Neutrophil (primary cell): ENCODE results near the gene HVCN1.
"Not testable (repeated sequence)": the region's sequence is repeated elsewhere in the genome, so short reads cannot be mapped to it uniquely, and the experiment has no call there.

Experiments
- H3K27ac ChIP-seq: fragments of 200-600 bp; sonication (generic); 2 replicates; pipeline ENCODE4 v1.5.1; 2016; ENCODE audit warnings: mild to moderate bottlenecking, moderate library complexity
- H3K27me3 ChIP-seq: fragments of 200-600 bp; sonication (generic); 2 replicates; pipeline ENCODE4 v1.6.0; 2016; ENCODE audit warnings: mild to moderate bottlenecking
- H3K36me3 ChIP-seq: fragments of 200-600 bp; sonication (generic); 2 replicates; pipeline ENCODE4 v1.5.1; 2017
- H3K4me1 ChIP-seq, 2 experiments: fragments of 200-600 bp in 1 of 2; sonication (generic) in 1 of 2; 1 replicate in 1 of 2; 2 replicates in 1 of 2; pipeline versions ENCODE4 v1.5.1 to v1.6.1; 2013 to 2016; ENCODE audit warnings: low read depth in 1 of 2, low read length in 1 of 2, mild to moderate bottlenecking in 1 of 2, moderate library complexity in 1 of 2; ENCODE audit not compliant: control insufficient read depth in 1 of 2, insufficient read depth in 1 of 2
- H3K4me3 ChIP-seq, 2 experiments: fragments of 200-600 bp in 1 of 2; sonication (generic) in 1 of 2; 1 replicate in 1 of 2; 2 replicates in 1 of 2; pipeline ENCODE4 v1.5.1; 2013 to 2016; ENCODE audit warnings: low read depth in 1 of 2, low read length in 1 of 2, mild to moderate bottlenecking in 1 of 2, moderate library complexity in 1 of 2
- H3K9me3 ChIP-seq: fragments of 200-600 bp; sonication (generic); 2 replicates; pipeline ENCODE4 v1.5.1; 2016
- TF ChIP-seq, protein P1 (sequence below): fragments of 200-600 bp; sonication (generic); IDR thresholded peaks from 2 replicates; pipeline ENCODE4 v1.5.1; 2016; ENCODE audit warnings: antibody characterized with exemption

HVCN1 gene

DNA sequence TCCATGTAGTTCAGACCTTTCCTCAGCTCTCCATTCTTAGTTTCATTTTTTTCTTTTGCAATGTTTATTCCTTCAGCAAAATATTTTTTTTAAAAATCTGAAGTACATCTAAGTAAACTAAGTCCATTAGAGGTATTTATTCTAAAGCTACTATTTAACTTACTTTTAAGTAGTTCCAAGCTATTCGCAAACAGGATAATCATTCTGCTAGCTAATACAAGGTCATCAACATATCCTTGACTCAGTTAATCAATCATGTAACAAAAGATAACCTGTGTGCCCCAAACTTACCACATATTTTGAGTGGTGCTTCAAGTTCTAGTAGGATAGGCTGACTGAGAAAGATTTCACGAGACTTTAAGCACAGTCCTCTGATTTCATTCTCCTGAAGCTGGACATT lies 42.6 kb upstream of the HVCN1 start:
- TF ChIP-seq, protein P1, sequence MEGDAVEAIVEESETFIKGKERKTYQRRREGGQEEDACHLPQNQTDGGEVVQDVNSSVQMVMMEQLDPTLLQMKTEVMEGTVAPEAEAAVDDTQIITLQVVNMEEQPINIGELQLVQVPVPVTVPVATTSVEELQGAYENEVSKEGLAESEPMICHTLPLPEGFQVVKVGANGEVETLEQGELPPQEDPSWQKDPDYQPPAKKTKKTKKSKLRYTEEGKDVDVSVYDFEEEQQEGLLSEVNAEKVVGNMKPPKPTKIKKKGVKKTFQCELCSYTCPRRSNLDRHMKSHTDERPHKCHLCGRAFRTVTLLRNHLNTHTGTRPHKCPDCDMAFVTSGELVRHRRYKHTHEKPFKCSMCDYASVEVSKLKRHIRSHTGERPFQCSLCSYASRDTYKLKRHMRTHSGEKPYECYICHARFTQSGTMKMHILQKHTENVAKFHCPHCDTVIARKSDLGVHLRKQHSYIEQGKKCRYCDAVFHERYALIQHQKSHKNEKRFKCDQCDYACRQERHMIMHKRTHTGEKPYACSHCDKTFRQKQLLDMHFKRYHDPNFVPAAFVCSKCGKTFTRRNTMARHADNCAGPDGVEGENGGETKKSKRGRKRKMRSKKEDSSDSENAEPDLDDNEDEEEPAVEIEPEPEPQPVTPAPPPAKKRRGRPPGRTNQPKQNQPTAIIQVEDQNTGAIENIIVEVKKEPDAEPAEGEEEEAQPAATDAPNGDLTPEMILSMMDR = no peak
- no peaks in the 10 kb centered on the region for H3K27me3 ChIP-seq
- no peaks in the 10 kb centered on the region for H3K9me3 ChIP-seq
- H3K4me3 ChIP-seq = no peak overlapping the region
- peaks cover 58% of the 10 kb centered on the region for H3K36me3 ChIP-seq
- H3K4me1 ChIP-seq = no peaks in the 10 kb centered on the region
- H3K27ac ChIP-seq = no peak overlapping the region

DNA sequence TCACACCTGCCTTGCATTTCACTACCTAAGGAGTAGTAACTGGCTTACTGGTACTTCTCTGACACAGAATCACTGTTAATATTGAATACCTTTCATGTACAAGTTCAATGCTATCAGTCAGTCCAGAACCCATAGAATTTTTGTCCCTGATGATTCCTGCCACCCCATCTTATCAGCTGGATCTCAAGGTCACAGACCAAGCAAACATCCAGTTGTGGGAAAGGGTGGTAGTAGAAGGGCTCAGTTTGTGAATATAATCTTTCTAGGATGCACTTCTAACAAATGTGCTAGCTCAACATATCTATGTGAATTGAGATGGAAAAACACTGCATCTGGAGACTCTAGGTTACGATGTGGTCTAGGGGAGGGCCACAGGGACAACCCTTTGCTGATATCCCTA lies 39.7 kb upstream of the HVCN1 start:
- peaks cover 70% of the 10 kb centered on the region for H3K36me3 ChIP-seq
- no peaks in the 10 kb centered on the region for H3K27me3 ChIP-seq
- no peaks in the 10 kb centered on the region for H3K4me1 ChIP-seq
- no peaks in the 10 kb centered on the region for H3K9me3 ChIP-seq
- TF ChIP-seq, protein P1 = no peak
- no peak overlapping the region for H3K4me3 ChIP-seq
- no peak overlapping the region for H3K27ac ChIP-seq

DNA sequence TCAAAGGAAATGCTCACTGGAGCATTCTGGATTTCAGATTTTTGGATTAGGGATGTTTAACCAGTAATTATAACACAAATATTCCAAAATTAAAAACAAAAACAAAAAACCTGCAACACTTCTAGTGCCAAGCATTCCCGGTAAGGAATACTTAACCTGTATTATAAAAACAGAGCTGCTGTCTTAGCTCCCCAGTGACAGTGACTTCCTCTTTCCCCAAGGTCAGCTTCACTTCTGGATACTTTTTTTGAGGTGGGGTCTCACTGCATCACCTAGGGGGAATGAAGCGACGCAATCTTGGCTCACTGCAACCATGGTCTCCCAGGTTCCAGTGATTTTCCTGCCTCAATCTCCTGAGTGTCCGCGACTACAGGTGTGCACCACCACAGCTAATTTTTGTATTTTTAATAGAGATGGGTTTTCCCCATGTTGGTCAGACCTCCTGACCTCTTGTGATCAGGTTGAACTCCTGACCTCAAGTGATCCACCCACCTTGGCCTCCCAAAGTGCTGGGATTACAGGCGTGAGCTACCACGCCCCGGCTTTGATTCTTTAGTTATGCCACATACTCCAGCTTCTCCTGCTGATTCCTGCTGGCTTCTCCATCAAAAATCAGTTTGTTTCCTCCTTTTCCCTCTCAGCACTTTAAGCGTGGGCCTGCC lies 37.9 kb upstream of the HVCN1 start:
- peaks cover 79% of the 10 kb centered on the region for H3K36me3 ChIP-seq
- H3K9me3 ChIP-seq = no peaks in the 10 kb centered on the region
- no peaks in the 10 kb centered on the region for H3K27me3 ChIP-seq
- no peak overlapping the region for H3K4me3 ChIP-seq
- no peaks in the 10 kb centered on the region for H3K4me1 ChIP-seq
- H3K27ac ChIP-seq = no peak overlapping the region
- TF ChIP-seq, protein P1 = no peak

DNA sequence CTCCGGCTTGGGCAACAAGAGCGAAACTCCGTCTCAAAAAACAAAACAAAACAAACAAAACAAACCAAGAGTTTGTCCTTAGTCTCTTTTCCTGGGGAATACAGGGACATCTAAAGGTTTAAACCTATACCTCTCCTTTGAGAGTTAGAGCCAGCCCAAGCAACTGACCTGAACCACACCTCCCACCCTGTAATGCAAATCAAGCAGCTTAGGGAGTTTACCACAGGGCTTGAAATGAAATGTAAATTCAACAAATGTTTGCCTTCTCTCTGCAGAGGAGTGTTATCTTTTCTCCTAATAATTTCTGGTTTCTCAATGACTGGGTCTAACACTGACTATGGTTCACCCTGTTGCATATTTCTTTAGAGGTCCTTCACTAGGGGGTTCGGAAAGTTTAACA lies 37.1 kb upstream of the HVCN1 start:
- Histone ChIP-seq H3K4me1 (no peaks in the 10 kb centered on the region), H3K27ac (no peak overlapping the region), H3K9me3 (no peaks in the 10 kb centered on the region), H3K27me3 (no peaks in the 10 kb centered on the region), H3K36me3 (peaks cover 79% of the 10 kb centered on the region), H3K4me3 (no peak overlapping the region)
- TF ChIP-seq, protein P1 = no peak

DNA sequence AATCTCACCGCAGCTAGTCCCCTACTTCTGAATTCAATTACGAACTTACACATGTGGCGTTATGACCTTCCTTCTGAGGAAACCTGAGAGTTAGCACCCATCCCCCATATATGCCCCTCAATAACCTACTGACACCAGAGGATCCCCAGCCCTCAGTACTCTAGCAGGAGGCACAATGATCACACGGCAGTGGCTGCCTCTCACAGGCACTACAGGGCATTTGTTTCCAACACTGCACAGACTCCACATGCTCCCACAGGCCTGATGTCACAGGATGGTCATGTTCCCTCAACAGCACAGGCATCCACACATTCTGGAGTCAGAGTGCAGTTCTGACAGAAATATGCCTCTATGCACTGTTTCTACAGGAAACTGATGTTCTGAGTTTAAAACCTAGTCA lies 36.4 kb upstream of the HVCN1 start:
- Histone ChIP-seq H3K4me3 (no peak overlapping the region), H3K9me3 (no peaks in the 10 kb centered on the region), H3K36me3 (peaks cover 79% of the 10 kb centered on the region), H3K27me3 (no peaks in the 10 kb centered on the region), H3K4me1 (no peaks in the 10 kb centered on the region), H3K27ac (no peak overlapping the region)
- TF ChIP-seq, protein P1 = no peak

DNA sequence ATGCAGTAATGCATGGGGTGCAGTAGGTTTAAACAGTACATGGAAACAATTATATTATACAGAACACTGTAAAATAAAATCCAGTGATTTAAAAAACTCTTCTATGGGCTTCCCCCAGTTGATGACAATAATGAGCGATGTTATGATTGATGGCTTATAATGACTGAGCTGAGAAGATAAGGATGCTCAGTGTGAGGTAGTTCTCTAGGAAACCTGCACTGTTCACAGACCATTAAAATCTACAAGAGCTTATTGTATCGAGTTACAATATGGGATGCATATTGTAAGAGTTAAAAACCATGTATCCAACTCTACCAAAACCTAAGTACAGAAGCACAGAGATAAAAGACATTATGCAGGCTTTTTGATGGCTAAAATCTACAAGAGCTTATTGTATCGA lies 34.0 kb upstream of the HVCN1 start:
- H3K4me3 ChIP-seq, H3K27ac ChIP-seq, H3K9me3 ChIP-seq, H3K4me1 ChIP-seq, H3K27me3 ChIP-seq: not testable (repeated sequence)
- H3K36me3 ChIP-seq = peaks cover 80% of the 10 kb centered on the region
